NCI-H2196 (cell line): ENCODE data around the gene CENPO.

Source experiments
- DNase-seq: peaks from one replicate; lab custom pipeline; 2025; ENCODE audit not compliant: unreplicated experiment; lab: John Stamatoyannopoulos, UW

CENPO gene

GRCh38 chr2:24836206-24836605 lies 43.0 kb downstream of the CENPO start:
- no peak for DNase-seq

DNA sequence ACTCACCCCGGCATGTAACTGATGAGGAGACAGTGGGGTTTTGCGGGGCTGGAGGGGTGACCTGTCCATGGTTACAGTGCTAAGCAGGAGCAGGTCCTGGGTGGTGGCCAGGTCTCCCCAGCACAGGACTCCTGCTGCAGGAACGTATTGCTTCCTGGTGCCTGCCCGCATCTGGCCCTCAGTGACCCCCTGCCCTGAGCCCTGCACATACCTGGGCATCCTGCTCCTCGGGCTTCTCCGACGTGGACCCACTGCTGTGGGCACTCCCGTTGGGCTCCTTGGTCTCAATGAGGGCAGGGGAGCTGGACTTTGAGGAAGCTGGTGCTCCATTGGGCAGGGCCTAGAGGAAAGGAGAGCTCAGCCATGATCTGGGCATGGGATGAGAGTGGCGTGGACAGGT lies 43.5 kb downstream of the CENPO start:
- no peak for DNase-seq

DNA sequence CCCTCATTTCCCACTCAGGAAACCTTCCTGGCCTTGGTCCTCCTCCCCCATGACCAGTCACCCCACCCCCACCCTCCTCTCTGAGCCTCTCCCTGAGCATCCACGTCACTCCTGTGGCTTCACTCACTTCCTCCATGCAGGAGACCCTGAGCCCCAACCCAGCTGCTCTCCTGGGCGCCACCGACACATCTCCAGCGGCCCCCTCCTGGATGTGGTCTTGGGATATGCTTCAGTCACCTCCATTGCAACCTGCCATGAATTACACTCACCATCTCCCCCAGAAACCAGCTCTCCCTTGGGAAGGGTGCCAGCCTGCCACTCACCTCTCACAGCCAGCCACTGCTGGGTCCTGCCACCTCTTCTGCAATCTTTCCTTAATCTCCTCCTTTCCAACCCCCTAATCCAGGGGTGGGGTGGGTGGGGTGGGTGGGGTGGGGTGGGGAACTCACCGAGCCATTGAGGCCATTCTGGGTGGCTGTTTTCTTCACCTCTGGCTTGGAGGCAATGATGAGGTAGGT lies 44.8 kb downstream of the CENPO start:
- DNase-seq: no peak

DNA sequence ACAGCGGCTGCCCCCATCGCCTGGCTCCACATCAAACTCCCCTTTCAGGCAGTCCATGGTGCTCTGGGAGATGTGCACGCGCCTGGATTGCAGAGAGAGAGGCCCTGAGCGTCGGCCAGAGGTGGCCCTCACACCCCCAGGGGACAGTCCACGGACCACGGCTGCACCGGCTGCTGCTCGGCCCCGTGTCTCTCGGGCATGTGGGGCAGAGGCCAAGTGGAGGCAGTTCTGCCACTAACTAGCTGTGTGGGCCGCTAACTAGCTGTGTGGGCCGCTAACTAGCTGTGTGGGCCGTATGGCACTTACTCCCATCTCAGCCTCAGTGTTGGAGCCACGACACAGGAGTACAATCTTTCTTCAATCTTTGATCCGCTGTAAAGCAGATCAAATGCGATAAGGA lies 45.3 kb downstream of the CENPO start:
- no peak for DNase-seq

DNA sequence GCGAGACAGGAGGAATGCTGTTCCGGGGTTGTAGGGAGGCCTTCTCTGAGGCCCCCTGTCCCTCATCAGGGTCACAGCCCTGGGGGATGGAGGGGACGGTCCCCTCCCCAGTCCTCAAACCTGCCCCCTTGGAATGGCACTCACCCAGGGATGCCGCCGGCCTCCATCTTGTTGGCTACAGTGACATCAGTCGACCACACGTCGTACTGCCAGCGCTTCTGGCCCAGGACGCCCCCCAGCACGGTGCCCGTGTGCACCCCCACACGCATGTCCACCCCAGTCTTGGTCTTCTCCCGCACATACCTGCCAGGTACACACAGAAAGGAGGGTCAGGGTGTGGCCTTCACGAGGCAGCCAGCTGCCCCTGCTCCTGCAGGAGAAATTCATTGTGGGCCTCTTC lies 46.5 kb downstream of the CENPO start:
- DNase-seq: no peak

GRCh38 chr2:24840164-24840869 lies 47.1 kb downstream of the CENPO start:
- no peak for DNase-seq

- DNase-seq: no peak
Observed at GRCh38 chr2:24840962-24841945, 48.0 kb downstream of the CENPO start.

DNA sequence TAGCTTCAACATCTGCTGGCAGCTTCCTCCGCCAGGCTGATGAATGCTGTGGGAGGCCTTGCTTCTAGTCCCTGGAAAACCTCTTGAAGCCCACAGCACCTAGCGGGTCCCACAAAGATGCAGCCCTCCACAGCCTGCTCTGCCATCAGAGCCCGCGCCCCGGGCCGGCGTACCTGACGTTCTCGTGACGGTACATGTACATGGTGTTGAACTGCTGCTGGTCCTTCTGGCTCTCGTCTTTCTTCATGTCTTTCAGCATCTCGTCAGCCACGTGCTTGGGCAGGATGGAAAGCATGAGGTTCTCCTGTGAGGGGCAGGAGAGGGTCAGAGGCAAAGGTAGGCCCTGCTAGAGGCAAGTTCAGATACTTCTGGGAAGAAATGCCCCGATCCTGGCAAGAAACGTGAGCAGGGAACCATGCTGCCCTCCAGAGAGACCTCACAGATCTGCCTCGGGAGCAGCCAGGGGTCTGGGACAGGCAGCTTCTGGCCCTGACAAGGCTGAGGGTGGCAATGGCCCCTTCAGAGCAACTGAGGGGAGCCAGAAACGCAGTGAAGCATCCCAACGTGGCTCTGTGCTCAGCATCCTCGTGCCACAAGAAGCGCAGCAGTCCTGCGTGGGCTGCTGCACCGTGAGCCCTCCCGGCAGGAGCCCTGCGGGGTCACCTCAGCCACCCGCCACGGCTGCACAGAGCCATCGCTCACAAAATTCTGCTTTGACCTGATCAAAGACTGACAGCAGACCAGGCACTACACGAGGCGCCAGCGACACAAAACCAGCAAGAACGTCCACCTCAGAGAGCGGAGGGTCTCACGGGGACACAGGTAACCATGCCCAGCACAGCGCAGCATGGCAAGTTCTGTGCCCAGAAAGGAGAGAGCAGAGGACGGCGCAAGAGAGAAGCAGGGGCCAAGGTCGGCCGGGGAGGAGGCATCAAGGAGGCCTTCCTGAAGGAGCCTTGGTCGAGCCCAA lies 49.1 kb downstream of the CENPO start:
- no peak for DNase-seq

DNA sequence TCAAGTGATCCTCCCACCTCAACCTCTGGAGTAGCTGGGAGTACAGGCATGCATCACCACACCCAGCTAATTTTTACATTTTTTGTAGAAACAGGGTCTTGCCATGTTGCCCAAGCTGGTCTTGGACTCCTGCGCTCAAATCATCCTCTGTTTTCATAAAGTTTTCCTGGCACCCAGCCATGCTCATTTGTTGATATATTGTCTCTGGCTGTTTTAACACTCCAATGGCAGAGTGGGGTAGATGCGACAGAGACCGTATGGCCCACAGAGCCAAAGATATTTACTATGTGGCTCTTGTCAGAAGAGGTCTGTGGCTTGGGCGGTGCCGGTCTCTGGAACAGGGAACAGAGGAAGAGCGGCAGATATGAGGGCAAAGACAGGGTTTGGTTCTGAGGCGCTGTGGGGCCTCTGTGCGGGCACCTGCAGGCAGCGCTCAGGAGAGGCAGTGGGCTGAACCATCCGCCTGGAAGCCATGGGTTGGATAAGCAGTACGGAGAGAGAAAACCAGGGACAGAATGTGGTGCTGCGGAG lies 50.2 kb downstream of the CENPO start:
- no peak for DNase-seq

DNA sequence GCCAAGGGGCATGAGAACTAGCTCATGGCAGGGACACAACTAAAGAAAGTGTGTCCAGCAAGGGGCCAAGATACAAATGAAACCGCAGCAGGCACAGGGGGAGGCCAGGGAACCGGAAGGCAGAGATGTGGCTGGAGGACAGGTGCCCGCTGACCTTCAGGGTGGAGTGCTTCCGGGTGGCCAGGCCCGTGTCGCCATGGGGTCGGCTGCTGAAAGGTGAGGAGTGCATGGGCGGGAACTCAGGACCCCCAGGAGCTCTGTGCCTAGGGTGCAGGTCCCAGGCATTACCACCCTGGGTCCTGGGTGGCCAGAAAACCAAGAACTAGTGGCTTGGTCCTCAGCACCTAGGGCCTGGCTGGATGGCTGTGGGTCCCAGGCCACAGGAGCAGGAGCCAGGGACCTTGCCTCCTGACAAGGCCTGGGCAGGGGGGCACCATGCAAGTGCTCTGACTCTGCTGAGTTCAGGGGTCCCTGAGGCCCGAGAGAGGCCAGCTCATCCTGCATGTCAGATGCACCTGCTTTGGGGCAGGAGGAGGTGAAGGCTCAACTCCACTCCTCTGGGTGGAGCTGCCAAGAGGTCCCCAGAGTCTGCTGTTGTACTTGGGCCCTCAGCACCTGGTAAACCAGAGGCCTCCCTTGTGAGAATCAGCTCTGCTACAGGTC lies 50.9 kb downstream of the CENPO start:
- no peak for DNase-seq

- DNase-seq: no peak
Observed at GRCh38 chr2:24845691-24846090, 52.5 kb downstream of the CENPO start.

GRCh38 chr2:24850944-24851343 lies 57.7 kb downstream of the CENPO start:
- no peak for DNase-seq

DNA sequence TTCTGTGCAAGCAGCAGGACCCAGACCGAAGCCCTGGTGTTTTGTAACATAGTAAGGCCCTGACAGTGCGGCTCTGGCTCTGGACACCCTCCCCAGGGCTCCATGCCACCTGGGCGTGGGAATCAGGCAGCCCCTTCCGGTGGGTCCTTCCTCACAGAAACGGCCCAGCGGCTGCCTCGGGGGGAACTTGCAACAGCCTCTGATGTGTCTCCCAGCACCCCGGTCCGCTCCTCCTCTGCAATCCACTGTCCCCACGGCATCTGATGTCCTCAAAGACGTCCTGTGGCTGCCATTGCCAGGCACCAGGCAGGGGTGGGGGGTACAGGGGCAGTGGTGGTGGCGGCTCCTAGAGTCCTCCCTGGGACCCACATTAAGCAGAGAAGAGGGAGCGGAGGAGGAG lies 58.8 kb downstream of the CENPO start:
- DNase-seq: no peak

GRCh38 chr2:24852431-24853020 lies 59.3 kb downstream of the CENPO start:
- DNase-seq: no peak

DNA sequence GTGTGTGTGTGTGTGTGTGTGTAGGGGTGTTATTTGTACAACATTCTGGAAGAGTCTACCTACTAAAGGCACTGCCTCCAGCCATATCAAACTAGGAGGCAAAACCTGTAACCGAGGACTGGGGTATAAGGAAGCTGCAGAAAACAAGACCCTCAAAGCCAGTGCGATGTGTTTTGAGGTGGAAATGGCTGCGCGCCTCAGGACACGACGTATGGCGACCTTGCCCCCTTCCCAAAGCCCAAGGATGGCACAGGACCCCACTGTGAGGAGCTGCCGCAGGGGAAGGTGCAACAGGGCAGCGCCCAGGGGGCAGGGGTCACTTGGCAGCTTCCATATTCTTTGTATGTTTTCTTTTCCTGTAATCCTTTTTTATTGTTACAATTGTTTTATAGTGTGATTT lies 59.8 kb downstream of the CENPO start:
- DNase-seq: no peak

- DNase-seq: no peak
Observed at GRCh38 chr2:24853996-24854395, 60.8 kb downstream of the CENPO start.

DNA sequence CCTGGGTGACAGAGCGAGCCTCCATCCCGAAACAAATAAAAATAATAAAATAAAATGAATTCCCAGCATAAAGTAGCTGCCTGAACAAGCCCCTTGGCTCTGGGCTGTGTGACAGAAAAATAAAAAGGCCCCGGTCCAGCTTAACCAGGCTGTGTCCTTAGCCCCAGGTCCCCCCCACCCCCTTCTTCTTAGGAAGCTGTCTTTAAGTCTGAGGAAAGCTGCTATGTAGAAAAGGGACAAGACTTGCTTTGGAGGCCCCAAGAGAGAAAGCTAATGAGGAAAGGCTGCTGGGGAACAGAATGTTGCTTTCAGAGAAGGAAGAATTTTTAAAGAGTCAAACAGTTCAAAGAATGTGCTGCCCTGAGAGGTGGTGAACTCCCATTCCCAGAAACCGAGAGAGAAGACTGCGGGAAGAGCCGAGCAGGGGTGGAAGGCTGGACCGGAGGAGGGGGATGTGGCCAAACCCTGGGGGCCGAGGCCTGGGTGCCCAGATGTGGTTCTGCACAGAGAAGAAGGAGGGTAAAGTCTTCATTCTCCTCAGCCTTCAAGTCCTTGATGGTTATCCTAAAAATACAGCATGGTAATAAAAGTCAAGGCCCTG lies 61.9 kb downstream of the CENPO start:
- DNase-seq: no peak

DNA sequence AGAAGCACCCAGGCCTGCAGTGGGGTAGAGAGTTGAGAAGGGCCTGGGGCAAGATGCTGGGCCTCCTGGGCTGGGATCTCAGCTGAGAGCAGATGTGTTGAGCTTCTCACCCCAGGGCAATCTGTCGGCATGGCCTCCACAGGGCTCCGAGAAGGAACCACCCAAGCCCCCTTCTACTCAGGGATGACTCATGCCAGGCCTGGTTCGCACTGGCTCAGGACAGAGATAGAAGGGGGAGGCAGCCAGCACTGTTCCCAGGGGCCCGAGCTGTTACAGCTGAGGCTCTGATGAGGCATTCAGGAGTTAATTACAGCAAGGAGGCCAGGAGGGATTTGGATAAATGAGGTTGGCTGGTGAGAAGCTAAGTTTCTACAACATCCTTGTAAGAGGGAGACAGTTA lies 62.5 kb downstream of the CENPO start:
- no peak for DNase-seq

DNA sequence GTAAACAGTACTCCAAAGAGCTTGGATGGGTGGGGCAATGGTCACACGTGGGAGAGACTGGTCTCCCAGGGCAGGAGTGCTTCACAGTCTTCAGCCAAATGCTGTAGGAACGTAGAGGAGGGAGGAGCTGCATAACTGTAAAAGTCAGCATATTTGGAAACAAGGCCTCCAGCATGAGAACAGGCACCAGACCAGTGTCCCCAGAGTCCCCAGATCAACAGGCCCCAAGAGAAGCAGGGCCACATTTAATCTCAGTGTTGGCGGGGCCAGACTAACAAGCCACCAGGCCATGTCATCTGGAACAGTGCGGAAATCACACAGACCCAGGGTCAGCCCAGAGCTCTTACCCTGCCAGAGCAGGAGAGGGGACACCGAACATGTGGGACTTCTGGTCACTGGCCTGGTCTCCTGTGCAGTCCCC lies 63.6 kb downstream of the CENPO start:
- DNase-seq: no peak
